HG03135 (cell line): ENCODE results near the gene PLAAT5.
"Not testable (repeated sequence)": the region's sequence is repeated elsewhere in the genome, so short reads cannot be mapped to it uniquely, and the experiment has no call there.

Experiments
- ATAC-seq: cut with Tn5 transposase; IDR thresholded peaks from one replicate; pipeline ENCODE4 v1.9.1; 2021; ENCODE audit warnings: mild to moderate bottlenecking, moderate library complexity; ENCODE audit not compliant: unreplicated experiment

The PLAAT5 gene, protein sequence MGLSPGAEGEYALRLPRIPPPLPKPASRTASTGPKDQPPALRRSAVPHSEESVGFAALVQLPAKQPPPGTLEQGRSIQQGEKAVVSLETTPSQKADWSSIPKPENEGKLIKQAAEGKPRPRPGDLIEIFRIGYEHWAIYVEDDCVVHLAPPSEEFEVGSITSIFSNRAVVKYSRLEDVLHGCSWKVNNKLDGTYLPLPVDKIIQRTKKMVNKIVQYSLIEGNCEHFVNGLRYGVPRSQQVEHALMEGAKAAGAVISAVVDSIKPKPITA

DNA sequence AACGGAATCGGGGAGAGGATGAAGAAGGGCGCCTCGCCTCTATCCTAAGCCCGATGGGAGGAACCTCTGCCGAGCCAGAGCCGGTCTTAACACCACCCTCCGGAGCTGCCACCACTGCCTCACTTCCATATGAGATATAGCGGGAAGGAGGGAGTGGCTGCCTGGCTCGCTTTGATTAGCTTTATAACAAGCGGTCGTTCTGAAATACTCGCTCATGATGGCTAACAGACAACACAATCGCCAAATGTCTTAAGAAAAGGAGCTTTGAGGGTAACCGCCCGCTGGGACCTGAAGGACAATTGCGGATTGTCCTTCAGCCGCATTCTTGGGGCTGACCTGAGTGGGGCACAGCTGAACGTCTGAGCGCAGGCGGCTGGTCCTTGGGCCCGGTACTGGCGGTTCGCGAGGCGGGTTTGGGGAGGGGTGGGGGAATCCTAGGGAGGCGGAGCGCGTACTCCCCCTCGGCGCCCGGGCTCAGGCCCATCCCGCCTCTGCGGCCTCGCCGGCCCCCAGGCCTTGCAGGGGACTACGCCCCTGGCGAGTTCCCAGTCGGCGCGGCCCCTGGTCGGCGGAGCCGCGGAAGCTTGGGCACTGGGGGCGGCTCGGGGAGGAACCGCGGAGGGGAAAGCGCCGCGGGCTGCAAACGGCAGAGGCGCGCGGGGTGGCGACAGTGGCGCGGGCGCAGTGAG, at the start of gene PLAAT5:
Gene PLAAT5 (minus strand): TSS at position 617 of the 689 bp plus-strand sequence. CDS start 133 bp downstream, at position 484.
- no peak for ATAC-seq

GRCh38 chr11:63537293-63538101, 46.5 kb upstream of the PLAAT5 start:
- ATAC-seq, result no peak

DNA sequence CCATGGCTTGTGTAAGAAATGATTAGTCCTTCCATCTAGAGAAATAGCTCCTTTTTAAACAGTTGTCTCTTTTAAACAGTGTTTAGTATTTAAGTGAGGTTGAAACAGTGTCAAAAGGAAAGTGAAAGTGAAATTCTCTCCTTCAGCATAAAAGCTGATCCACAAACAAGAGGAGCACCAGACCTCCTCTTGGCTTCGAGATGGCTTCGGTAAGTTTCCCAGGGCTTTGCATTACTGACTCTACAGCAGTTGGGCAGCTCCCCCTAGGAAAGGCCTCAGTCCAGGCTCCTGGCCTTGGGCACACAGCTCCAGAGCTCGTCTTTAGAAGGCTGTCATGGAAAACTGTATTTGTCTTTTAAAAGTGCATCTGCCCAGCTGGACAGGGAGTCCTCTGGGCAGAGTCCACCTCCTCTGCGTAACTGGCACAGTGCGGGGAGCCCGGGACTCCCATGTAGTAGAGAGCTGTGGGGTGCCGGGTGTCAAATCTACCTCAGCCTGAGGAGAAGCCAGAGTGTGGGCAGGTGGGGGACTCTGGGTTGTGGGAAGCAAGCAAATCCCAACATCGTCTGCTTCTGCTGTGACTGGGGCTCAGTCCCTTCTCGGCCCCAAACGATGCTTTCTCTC, 45.8 kb upstream of the PLAAT5 start, which contains the start of gene PLAAT4:
Gene PLAAT4 (plus strand): TSS at position 140 of the 624 bp plus-strand sequence. CDS start 61 bp downstream, at position 201.
- no peak for ATAC-seq

- no peak for ATAC-seq
These were observed 44.8 kb upstream of the PLAAT5 start for GRCh38 chr11:63535734-63536133.

DNA sequence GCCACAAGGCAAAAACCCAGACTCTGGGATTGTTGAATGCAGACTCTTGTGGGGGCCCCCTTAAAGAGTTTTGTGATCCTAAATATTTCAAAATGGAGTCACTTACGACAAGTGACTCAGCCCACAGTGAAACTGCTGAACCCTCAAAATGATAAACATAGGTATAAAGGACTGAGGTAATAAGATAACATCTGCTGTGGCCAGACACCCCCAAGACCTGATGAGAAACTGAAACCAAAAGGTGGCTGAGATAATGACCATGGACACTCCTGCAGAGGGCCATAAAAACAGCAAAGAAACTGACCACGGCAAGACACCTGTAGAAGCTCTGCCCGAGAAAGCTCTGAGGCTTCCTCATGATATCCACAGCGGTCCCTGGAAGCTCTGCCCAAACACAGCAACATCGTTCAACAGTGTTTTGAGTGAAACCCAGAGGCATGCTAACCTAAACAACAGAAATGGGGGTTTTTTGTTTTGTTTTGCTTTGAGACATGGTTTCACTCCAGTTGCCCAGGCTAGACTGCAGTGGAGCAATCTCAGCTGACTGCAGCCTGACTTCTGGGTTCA, 44.0 kb upstream of the PLAAT5 start:
- peak; percentile 42 for ATAC-seq

DNA sequence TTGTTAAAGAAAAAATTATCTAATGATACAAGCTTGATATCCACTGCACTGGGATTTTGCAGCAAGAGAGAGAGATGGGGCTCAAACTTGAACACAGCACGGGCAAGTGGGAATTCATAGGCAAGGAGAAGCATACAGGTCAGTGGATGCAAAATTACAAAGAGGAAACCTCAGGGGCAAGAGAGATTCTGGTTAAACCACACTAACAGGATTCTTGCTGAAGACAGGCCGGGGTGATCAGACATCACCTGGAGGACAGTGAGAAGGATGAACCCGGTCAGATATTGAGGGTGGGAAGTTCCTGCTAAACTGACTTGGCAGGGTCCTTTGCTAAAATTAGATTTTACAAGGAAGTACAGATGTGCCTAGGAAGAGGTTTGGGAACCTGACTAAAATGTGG, 43.1 kb upstream of the PLAAT5 start:
- ATAC-seq, result no peak

DNA sequence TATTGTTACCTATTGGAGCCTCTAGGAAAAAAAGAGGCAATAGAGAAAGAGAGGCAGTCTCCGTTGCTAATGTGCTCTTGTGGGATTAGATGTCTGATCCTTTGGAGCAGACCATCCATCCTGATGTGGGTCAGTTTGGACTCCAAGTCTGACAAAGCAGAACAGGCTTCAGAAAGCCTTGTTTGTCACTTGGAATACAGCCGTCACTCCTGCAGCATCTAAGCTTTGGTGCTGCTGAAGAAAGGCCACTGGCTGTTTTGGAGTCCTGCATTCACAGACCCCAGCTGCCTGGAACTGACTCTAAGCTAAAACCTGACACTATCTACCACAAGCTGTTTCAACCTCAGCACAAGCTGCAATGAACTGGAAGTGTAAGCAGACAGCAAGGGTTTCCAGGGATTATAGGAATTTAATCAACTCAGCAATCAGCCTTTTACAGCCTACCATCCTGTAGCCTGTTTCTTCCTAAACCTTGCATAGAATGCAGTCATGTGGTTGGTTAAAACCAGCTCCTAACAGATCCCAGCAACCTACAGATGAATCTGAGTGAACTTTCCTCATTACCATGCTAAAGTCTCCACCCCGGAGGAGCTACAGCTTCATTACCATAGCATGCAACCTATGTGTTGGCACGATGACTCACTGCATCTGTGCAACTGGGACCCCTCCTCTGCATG, 42.0 kb upstream of the PLAAT5 start:
- no peak for ATAC-seq

DNA sequence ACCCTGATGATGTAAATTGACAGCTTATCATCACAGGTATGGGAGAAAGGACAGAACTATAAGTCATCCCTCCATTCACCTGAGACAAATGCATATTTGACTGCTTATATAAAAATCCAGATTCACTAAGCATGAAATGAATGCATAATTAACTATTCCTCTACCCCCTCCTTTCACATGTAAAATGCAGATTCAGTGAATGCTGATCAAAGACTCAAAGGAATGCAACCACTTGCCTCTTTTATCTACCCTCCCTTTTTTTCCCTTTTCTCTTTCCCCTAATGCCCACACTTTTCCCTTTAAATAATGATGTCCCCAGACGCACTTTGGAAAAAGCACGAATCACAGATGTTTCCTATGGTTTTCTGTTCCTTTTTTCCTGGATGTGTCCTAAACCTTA, 41.1 kb upstream of the PLAAT5 start:
- ATAC-seq, result no peak

DNA sequence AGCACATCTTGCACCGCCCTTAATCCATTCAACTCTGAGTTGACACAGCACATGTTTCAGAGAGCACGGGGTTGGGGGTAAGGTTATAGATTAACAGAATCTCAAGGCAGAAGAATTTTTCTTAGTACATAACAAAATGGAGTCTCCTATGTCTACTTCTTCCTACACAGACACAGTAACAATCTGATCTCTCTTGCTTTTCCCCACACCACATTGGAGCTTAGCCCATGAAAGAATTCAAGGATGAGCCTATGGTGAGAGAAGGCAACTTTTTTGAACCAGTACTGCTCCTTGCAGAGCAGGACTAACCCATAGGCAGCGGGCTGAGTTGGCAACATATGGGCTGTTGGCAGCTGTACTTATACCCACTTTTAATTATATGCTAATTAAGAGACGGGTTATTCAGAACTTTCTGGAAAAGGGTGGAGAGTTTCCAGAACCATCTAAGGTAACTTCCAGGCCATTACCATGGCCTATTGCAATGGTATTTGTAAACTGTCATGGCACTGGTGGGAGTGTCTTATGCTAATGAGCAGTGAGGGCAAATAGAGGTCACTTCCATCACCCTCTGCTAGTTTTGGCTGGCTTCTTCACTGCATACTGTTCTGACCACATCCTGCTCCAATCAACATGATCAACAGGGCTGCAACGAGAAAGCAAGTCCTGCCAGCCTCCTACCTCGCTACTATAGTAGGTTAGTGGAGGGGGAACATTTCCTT, 40.3 kb upstream of the PLAAT5 start:
- peak; percentile 70 for ATAC-seq

DNA sequence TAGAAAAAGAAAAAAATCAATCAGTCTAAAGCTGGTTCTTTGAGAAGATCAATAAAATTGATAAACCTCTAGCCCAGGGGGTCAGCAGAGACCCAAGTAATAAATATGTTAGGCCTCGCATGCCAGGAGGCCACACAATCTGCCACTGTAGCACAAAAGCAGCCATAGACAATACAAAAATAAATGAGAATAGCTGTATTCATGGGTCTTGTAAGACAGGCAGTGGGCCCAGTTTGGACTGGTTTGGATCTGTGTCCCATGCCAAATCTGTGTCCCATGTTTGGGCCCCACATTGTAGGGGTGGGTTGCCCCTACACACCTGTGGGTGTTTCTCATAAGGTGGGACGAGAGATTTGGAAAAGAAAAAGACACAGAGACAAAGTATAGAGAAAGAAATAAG, 39.1 kb upstream of the PLAAT5 start:
- no peak for ATAC-seq

DNA sequence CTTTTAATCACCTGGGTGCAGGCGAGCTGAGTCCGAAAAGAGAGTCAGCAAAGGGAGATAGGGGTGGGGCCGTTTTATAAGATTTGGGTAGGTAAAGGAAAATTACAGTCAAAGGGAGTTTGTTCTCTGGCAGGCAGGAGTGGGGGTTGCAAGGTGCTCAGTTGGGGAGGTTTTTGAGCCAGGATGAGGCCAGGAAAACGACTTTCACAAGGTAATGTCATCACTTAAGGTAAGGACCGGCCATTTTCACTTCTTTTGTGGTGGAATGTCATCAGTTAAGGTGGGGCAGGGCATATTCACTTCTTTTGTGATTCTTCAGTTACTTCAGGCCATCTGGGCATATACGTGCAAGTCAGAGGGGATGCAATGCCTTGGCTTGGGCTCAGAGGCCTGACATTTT, 38.4 kb upstream of the PLAAT5 start:
- not testable (repeated sequence) for ATAC-seq

DNA sequence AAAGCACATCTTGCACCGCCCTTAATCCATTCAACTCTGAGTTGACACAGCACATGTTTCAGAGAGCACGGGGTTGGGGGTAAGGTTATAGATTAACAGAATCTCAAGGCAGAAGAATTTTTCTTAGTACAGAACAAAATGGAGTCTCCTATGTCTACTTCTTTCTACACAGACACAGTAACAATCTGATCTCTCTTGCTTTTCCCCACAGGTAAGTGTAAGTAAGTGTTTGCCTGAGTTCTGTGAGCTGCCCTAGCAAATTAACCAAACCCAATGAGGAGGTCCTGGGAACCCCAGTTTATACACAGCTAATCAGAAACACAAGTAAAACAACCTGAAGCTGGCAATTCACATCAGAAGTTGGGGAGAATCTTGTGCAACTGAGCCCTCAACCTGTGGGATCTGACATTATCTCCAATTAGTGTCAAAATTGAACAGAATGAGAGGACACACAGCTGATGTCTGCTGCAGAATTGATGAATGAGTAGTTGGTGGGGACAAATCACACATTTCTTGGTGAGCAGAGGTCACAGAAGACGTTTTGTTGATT, 37.8 kb upstream of the PLAAT5 start:
- not testable (repeated sequence) for ATAC-seq

DNA sequence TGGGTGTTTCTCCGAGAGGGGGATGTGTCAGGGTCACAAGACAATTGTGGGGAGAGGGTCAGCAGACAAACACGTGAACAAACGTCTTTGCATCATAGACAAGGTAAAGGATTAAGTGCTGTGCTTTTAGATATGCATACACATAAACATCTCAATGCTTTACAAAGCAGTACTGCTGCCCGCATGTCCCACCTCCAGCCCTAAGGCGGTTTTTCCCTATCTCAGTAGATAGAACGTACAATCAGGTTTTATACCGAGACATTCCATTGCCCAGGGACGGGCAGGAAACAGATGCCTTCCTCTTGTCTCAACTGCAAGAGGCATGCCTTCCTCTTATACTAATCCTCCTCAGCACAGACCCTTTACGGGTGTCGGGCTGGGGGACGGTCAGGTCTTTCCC, 37.2 kb upstream of the PLAAT5 start:
- not testable (repeated sequence) for ATAC-seq

- no peak for ATAC-seq
These were observed 36.7 kb upstream of the PLAAT5 start for GRCh38 chr11:63527667-63528066.

DNA sequence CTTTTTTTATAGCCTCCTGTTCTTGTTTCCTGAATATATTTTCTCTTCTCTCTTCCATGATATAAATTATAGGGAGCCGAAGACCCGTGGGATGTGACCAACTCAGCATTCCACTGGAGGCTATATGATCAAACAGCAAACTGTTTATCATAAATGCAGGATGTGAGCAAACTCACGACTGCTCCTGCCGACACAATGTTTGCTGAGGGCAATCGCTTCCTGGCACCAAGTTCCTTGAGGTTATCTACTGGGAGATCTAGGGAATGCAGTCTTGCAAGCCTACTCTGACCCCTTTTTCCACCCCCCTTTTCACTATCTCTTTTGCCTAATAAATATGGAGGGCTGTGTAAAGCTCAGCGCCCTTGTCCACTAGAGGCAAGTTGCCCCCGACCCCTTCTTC, 32.2 kb upstream of the PLAAT5 start:
- no peak for ATAC-seq

DNA sequence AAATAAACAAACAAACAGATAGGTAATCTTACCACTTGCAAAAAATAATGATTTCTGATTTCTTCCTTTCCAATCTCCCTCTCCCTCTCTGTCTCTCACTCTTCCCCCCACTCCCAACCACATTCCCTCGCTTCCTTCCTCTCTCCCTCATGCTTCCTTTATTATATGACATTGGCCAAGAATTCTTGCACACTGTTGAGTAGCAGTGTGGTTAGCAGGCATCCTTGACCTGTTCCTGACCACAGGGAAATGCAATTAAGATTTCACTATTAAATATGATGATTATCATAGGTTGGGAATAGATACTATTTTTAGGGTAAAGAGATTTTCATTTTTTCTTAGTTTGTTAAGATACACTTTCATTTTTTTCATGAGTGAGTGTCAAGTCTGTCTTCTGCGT, 30.9 kb upstream of the PLAAT5 start:
- ATAC-seq, result no peak

- no peak for ATAC-seq
These were observed 29.7 kb upstream of the PLAAT5 start for GRCh38 chr11:63520606-63521170.

- no peak for ATAC-seq
These were observed 27.6 kb upstream of the PLAAT5 start for GRCh38 chr11:63518548-63518947.

- ATAC-seq, result no peak
These were observed 26.2 kb upstream of the PLAAT5 start for GRCh38 chr11:63517156-63517555.
